Thyroid gland (tissue), 4 donors: ENCODE data around the gene HSD17B14.

Experiments used
- POLR2A ChIP-seq, 2 donors: fragments of 450-650 bp; IDR thresholded peaks; one replicate each; pipeline ENCODE4 v1.6.1; 2017; ENCODE audit warnings: antibody characterized with exemption in 2 of 2, mild to moderate bottlenecking in 2 of 2, moderate library complexity in 1 of 2
- TF ChIP-seq, protein P1 (sequence below), 6 experiments: fragments of 200-600 bp in 3 of 6; fragments of 450-650 bp in 3 of 6; sonication (generic) in 3 of 6; IDR thresholded peaks; one replicate each; pipeline ENCODE4 v1.5.1; 2016 to 2019; ENCODE audit warnings: antibody characterized with exemption in 6 of 6, mild to moderate bottlenecking in 2 of 6, inconsistent platforms in 1 of 6, moderate library complexity in 1 of 6

- no peak for TF ChIP-seq POLR2A (IDR thresholded peaks at IDR 0.05)
- TF ChIP-seq, protein P1, sequence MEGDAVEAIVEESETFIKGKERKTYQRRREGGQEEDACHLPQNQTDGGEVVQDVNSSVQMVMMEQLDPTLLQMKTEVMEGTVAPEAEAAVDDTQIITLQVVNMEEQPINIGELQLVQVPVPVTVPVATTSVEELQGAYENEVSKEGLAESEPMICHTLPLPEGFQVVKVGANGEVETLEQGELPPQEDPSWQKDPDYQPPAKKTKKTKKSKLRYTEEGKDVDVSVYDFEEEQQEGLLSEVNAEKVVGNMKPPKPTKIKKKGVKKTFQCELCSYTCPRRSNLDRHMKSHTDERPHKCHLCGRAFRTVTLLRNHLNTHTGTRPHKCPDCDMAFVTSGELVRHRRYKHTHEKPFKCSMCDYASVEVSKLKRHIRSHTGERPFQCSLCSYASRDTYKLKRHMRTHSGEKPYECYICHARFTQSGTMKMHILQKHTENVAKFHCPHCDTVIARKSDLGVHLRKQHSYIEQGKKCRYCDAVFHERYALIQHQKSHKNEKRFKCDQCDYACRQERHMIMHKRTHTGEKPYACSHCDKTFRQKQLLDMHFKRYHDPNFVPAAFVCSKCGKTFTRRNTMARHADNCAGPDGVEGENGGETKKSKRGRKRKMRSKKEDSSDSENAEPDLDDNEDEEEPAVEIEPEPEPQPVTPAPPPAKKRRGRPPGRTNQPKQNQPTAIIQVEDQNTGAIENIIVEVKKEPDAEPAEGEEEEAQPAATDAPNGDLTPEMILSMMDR (IDR thresholded peaks at IDR 0.05) = no peak
Measured at GRCh38 chr19:48874303-48875135, 38.2 kb upstream of the HSD17B14 start.
